Tibial artery (tissue), 4 donors: ENCODE results near the gene CHRNA9.

Experiments used
- DNase-seq, 2 donors: peaks; one replicate each; pipeline ENCODE4 v3.0.0-alpha.2; 2019
- H3K27ac ChIP-seq, 2 donors: fragments of 200-600 bp; sonication (generic) in 1 of 2; 1 replicate in 1 of 2; 2 replicates in 1 of 2; pipeline ENCODE4 v1.5.1; 2018 to 2019; ENCODE audit warnings: mild to moderate bottlenecking in 1 of 2
- H3K27me3 ChIP-seq, 2 donors: fragments of 200-600 bp; sonication (generic) in 1 of 2; one replicate each; pipeline versions ENCODE4 v1.5.1 to v1.6.0; 2016 to 2019
- H3K36me3 ChIP-seq, 3 donors: fragments of 200-600 bp; sonication (generic) in 2 of 3; one replicate each; pipeline ENCODE4 v1.5.1; 2016 to 2019; ENCODE audit warnings: mild to moderate bottlenecking in 2 of 3
- H3K4me1 ChIP-seq, 4 donors: fragments of 200-600 bp; sonication (generic) in 2 of 4; 1 replicate in 3 of 4; 2 replicates in 1 of 4; pipeline ENCODE4 v1.5.1; 2016 to 2019
- H3K4me3 ChIP-seq, 2 donors: fragments of 200-600 bp; sonication (generic) in 1 of 2; 1 replicate in 1 of 2; 2 replicates in 1 of 2; pipeline ENCODE4 v1.5.1; 2018 to 2019; ENCODE audit warnings: mild to moderate bottlenecking in 2 of 2
- H3K9me3 ChIP-seq, 3 donors: fragments of 200-600 bp; sonication (generic) in 1 of 3; one replicate each; pipeline ENCODE4 v1.5.1; 2016 to 2019
- CTCF ChIP-seq, 2 experiments: fragments of 200-600 bp in 1 of 2; fragments of 450-650 bp in 1 of 2; IDR thresholded peaks; one replicate each; pipeline ENCODE4 v1.5.1; 2017 to 2019; ENCODE audit warnings: antibody characterized with exemption in 2 of 2, mild to moderate bottlenecking in 1 of 2, moderate library complexity in 1 of 2
- intact Hi-C: fragments of 100-400 bp; cut with DNase I; formaldehyde crosslinking; loops from one replicate; pipeline ENCODE4 v1.15.0; 2023; ENCODE audit warnings: low total_unique reads

The CHRNA9 gene

GRCh38 chr4:40327340-40327739, 7.8 kb upstream of the CHRNA9 start:
- no peak overlapping the region for H3K27ac ChIP-seq
- peaks cover 0 to 8% of the 10 kb centered on the region in 2 donors for H3K27me3 ChIP-seq
- no peaks in the 10 kb centered on the region for H3K9me3 ChIP-seq
- H3K4me3 ChIP-seq = no peak overlapping the region
- intact Hi-C loops = no loop called here
- no peak for DNase-seq
- no peak for TF ChIP-seq CTCF (IDR thresholded peaks at IDR 0.05)
- no peaks in the 10 kb centered on the region for H3K4me1 ChIP-seq
- no peaks in the 10 kb centered on the region for H3K36me3 ChIP-seq

- TF ChIP-seq CTCF (IDR thresholded peaks at IDR 0.05) = no peak
- Histone ChIP-seq H3K4me3 (no peak overlapping the region), H3K9me3 (no peaks in the 10 kb centered on the region), H3K4me1 (no peaks in the 10 kb centered on the region), H3K36me3 (no peaks in the 10 kb centered on the region), H3K27me3 (peaks cover 0 to 8% of the 10 kb centered on the region in 2 donors), H3K27ac (no peak overlapping the region)
- DNase-seq = no peak
- intact Hi-C loops = no loop called here
Observed at GRCh38 chr4:40328383-40328782, 6.8 kb upstream of the CHRNA9 start.

- no peak for TF ChIP-seq CTCF (IDR thresholded peaks at IDR 0.05)
- DNase-seq = no peak
- no peaks in the 10 kb centered on the region for H3K36me3 ChIP-seq
- intact Hi-C loops = no loop called here
- H3K9me3 ChIP-seq = no peaks in the 10 kb centered on the region
- H3K27me3 ChIP-seq = peaks cover 0 to 12% of the 10 kb centered on the region in 2 donors
- no peak overlapping the region for H3K27ac ChIP-seq
- no peak overlapping the region for H3K4me3 ChIP-seq
- H3K4me1 ChIP-seq = no peaks in the 10 kb centered on the region
Observed at GRCh38 chr4:40329805-40330204, 5.3 kb upstream of the CHRNA9 start.

- DNase-seq = no peak
- no peak overlapping the region for H3K4me3 ChIP-seq
- H3K4me1 ChIP-seq = no peaks in the 10 kb centered on the region
- H3K27ac ChIP-seq = no peak overlapping the region
- no peak for TF ChIP-seq CTCF (IDR thresholded peaks at IDR 0.05)
- H3K36me3 ChIP-seq = no peaks in the 10 kb centered on the region
- intact Hi-C loops = no loop called here
- peaks cover 0 to 12% of the 10 kb centered on the region in 2 donors for H3K27me3 ChIP-seq
- no peaks in the 10 kb centered on the region for H3K9me3 ChIP-seq
Observed at GRCh38 chr4:40330536-40330935, 4.6 kb upstream of the CHRNA9 start.

- Histone ChIP-seq H3K4me3 (no peak overlapping the region), H3K27me3 (peaks cover 0 to 12% of the 10 kb centered on the region in 2 donors), H3K4me1 (no peaks in the 10 kb centered on the region), H3K27ac (no peak overlapping the region), H3K9me3 (no peaks in the 10 kb centered on the region), H3K36me3 (no peaks in the 10 kb centered on the region)
- intact Hi-C loops = no loop called here
- DNase-seq = no peak
- TF ChIP-seq CTCF (IDR thresholded peaks at IDR 0.05) = no peak
Observed at GRCh38 chr4:40331101-40331745, 3.9 kb upstream of the CHRNA9 start.

GRCh38 chr4:40331961-40332360, 3.2 kb upstream of the CHRNA9 start:
- no peak for TF ChIP-seq CTCF (IDR thresholded peaks at IDR 0.05)
- intact Hi-C loops = no loop called here
- H3K27me3 ChIP-seq = peaks cover 0 to 12% of the 10 kb centered on the region in 2 donors

More at GRCh38 chr4:40331961-40332360, 3.2 kb upstream of the CHRNA9 start:
- no peaks in the 10 kb centered on the region for H3K4me1 ChIP-seq
- H3K36me3 ChIP-seq = no peaks in the 10 kb centered on the region
- DNase-seq = no peak
- no peak overlapping the region for H3K4me3 ChIP-seq
- H3K27ac ChIP-seq = no peak overlapping the region
- no peaks in the 10 kb centered on the region for H3K9me3 ChIP-seq
